Left colon (tissue), 2 donors: ENCODE measurements around the gene KLF7. TPM values are rescaled to one million over a fixed set of nuclear protein-coding genes. Genes with fewer than 3 reads are reported as not detected.
A peak's percentile ranks its signal among the peaks of the same experiment; 100 is the strongest.

Source experiments
- ATAC-seq: fragments of 200-7000 bp; cut with Tn5 transposase; one replicate; pipeline ENCODE4 v1.9.1; 2020; ENCODE audit warnings: mild to moderate bottlenecking, moderate library complexity
- DNase-seq, 2 donors: peaks; one replicate each; pipeline ENCODE4 v3.0.0-alpha.2; 2020
- intact Hi-C, 2 donors: fragments of 100-400 bp; cut with DNase I in 1 of 2; cut with micrococcal nuclease in 1 of 2; formaldehyde crosslinking; loops; one replicate each; pipeline versions ENCODE4 v1.11.2 to v1.14.0; 2022; cut with DNase I, micrococcal nuclease
- total RNA-seq, 2 donors: library from RNA; stranded (reverse); fragmentation: NEBNext Ultra II Directional; extraction: Animal tissue kit (Norgen Biotek cat#: 25700); gene quantifications; one replicate each; pipeline ENCODE4 v1.2.1, GENCODE V29; 2021
- donor health status: DM: no; HTN: no; CAD: no.
- donor health status: DM: yes; HTN: yes; CAD: no.

The KLF7 gene
- total RNA-seq, 2 donors from 2014 or later = 5.4 to 7.5 TPM

DNA sequence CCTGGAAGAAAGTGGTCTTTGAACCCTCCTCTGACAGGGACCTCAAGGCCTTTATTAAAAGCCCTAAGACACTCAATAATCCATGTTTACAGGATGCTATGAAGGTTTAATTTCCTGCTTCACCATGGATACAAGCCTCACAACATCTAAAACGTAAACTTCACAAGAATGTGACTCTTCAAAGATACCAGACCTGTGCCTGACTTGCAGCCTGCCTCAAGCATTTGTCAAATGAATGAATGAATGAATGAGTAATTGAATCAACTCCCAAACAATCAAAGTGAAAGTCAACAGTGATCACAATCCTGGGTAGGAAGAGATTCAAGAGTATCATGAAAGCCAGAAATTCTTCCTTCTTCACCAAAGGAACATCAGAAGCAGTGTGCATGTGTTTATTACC lies 30.4 kb downstream of the KLF7 start:
- intact Hi-C loops = no loop called here

DNA sequence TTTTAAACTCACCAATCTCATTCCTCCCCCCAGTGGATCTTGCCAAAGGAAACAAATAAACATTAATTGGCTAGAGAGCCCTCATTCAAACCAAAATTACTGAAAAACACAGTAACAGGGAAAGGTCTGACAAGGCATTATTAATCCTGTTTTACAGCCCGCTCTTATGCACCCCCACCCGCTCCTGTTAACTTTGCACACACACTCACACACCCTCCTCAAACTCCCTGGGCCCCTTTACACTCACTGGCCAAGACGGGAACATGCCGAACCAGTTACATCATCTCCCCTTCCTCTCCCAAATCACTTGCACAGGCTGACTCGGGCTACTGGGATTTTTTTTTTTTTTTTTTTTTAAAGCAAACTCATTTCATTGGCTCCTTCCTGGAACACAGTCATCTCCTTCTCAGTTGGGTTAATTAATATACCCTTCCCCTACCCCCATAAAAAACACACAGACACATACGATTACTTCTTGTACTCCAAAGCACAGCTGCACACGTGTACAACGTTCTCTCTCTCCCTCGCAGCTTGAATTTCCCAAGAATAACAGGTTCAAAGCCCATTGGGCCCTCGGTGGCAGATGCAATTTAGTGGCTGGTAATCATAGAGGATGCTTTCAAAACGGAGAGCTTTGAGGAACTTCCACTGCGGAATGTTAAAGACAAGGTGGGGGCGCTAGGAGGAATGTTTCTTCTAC lies 31.8 kb downstream of the KLF7 start:
- intact Hi-C loops = no loop called here
- peak in 1 of 2 donors; percentile 45 for DNase-seq
- ATAC-seq = no peak

More for the DNA sequence above, 30.4 kb downstream of the KLF7 start:
- no peak for ATAC-seq
- no peak for DNase-seq

DNA sequence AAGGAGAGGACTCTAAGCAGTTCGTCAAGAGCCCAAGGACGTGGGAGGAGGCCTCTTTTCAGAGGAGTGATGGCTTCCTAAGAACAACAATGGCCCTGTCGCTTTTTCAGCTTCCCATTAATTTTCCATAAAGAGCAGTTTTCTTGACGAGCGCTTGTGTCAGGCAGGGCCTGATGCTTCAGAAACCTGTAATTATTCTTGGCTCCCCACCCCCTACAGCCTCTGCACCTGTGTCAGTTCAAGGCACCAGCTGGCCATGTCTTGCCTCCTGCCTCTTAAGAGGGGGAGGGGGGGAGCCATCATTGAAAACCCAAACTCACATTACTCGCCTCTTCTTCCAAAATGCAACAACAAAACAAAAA lies 32.3 kb downstream of the KLF7 start:
- no peak for ATAC-seq
- intact Hi-C loops = no loop called here

DNA sequence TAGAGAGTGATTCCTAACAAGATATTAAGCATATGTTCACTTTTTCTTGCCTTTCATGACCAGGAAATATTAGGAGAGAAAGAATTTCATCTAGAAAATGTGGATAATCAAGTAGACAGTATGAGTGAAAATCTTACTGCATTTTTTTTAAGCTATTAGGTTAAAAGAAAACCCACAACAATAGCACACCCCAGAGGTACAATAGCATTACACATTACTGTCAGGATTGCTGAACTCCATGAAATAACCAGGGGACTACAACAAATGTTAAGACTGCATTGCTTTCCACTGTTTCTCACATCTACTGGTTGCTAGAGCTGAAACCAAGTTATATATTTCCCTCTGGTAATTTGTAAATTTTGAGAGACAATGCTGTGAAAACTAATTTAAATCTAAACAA lies 33.7 kb downstream of the KLF7 start:
- DNase-seq (no peak), ATAC-seq (no peak)
- intact Hi-C loops = no loop called here

More for the DNA sequence above, 32.3 kb downstream of the KLF7 start:
- no peak for DNase-seq

DNA sequence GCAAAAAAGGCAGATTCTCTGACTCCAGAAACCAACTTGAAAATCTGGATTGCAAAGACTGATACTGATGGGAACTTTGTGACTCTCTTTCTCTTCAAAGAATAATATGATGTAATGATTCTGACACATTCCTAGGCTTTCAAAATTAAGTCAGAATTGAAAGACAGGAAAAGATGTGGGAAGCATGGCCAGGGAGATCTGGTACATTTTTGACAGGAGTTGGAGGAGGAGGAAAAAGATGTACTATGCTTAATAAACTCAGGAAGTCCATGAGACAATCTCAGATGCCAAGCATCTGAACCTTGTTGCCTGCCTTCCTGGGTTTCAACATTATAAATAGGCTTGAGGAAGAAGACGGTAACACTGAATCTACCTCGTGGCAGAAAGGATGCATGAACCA lies 34.2 kb downstream of the KLF7 start:
- intact Hi-C loops = no loop called here
- no peak for DNase-seq
- no peak for ATAC-seq

DNA sequence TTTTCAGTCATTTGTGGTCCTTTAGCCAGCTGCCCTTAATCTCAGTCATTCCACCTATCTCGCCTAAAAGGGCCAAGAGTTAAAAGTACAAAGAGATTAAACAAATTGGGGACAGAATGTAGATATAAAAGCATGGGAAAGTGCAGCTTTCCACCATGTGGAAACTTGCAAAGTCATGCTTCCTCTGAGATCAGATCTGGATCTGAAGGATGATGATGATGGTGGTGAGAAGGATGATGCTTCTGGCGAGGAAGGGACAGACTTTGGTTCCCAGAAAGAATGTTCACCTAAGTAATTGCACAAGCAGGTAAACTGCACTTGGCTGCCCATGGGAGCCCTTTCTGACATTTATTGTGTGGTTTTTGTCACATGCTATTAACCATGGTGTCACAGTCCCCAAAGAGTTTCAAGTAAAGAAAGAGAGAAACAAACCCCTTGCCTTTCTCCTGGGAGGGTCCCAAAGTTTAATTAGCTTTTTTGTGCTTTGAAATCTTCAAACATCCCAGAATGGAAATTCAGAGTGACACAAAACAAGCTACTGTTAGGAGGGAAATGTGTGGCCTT lies 34.7 kb downstream of the KLF7 start:
- DNase-seq (no peak), ATAC-seq (no peak)
- intact Hi-C loops = no loop called here

DNA sequence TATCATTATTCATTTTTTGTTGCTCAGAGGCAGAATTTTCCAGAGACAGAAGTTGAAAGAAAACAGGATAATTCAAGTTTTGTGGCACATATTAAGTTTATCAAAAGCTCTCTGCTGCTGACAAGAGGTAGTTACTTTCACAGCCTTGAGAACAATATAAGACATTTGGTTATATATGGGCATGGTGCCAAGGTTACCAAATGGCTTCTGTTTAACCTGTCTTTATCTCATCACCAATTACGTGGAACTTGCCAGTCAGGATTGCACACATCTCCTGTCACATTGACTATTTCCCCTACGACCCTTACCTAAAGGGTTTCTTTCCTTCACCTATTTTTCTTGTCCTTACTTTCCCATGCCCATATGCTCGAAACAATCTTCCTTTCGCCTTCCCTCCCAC lies 35.9 kb downstream of the KLF7 start:
- intact Hi-C loops = no loop called here
- ATAC-seq (no peak), DNase-seq (no peak)

DNA sequence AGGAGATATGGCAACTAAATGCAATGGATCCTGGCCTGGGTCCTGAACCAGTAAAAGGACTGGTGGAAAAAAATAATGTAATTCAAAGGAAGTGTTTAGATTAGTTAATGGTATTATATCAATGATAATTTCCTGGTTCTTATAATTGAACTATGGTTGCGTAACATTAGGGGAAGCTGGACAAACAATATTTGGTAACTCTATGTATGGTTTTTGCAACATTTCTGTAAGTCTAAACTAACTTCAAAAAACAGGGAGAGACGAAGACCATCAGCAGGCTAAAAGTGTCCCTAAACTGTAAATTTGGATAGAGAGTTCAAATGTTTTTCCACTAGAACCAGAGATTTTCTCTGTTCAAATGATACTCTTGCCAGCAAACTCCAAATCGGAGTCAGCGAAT lies 36.9 kb downstream of the KLF7 start:
- intact Hi-C loops = no loop called here
- ATAC-seq (no peak), DNase-seq (no peak)

DNA sequence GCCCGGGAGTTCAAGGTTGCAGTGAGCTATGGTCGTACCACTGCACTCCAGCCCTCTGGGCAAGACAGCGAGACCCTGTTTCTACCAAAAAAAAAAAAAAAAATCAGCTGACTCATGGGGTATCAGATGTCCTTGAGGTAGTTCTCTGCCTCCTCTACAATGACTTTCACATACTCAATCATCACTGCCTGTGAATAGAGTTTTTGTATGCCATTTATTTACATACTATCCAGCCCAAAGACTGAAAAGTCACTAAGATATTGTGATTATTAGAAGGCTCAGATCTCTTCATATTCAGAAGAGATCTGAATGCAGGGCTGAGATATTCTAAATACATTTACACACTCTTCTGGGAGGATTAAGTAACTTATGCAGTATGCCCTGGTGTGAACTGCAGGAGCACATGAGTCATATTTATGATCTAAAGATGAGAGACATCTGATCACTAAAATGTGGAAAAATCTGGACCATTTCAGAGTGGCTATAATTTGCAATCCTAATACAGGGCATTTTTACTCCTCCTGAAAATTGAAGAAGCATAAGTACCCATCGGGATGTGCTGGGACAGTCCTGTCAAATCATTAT lies 38.9 kb downstream of the KLF7 start:
- ATAC-seq (no peak), DNase-seq (no peak)
- intact Hi-C loops = no loop called here

DNA sequence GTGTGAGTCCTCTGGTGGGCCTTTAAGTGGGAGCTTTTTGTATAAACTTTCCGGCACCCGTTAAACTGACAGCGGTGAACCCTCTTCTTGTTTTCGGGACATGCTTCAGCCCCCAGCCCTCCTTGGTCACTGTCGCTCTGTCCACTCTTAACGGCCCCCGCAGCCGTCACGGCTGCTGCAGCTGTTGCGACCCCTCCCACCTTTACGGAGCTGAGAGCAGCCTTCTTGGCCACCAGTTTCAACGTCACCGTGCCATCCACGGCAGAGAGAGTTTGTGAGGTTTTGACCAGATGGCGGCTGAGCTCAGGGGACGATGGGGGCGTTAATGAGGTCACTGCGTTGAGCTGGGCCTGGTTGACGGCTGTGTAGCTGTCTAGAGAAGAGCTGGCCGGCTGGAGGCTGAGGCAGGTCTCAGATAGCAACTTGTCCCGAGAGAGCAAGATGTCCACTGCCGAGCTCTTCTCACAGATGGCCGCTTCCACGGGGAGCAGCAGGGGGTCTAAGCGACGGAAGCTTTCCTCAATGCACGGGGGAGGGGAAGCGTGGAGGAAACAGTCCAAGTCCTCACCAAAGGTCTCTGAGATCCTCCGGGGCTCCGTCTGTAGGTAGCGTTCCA lies 41.9 kb downstream of the KLF7 start:
- ATAC-seq (no peak), DNase-seq (no peak)
- intact Hi-C loops = no loop called here

DNA sequence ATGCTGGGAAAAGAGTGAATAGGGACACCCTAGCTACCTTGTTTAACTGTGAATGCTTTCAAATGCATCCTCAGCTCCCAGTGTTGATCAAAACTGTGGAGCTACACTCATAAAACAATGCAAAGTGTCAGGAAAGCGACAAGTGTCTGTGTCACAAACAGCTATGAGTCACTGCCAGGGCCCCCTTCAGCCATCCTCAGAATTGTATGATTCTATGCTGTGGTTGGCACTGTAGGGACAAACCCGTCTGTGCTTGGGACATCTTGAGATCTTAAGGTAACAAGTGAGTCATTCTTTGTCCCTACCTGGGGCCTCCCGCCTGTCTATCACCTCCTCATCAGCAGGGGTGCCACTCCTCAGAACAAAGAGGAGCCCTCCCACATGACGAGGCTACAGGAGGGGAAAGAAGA lies 42.4 kb downstream of the KLF7 start:
- DNase-seq (no peak), ATAC-seq (no peak)
- intact Hi-C loops = no loop called here

DNA sequence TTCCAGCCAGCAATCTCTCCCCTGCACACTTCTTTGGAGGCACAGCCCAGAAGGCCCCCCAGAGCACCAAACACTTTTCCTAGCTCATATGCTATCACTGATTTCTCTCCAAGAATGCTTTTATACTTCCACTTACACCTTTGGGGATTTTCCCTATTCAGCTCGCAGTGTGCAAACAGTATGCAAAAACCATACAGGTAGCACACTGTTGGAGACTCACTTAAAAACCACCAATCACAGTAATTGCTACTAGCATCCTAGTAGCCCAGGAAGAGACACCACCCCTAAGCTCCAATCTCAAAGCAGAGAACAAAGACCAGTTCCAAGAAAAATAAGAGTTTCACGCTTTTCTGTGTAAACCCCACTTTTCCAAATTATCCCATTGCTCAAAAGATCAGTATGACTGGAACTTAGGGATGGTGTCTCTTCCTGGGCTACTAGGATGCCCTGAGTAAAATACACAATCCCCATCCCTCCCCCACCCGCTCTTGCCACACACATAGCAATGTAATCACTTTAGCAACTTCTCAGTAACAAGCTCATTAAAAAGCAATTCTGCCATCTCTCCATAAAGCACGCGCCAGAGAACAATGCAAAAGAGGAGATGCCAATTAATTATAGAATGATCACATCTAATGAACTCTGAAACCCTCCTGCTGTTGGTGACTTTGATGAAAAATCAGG lies 43.0 kb downstream of the KLF7 start:
- intact Hi-C loops = no loop called here
- ATAC-seq (no peak), DNase-seq (no peak)

DNA sequence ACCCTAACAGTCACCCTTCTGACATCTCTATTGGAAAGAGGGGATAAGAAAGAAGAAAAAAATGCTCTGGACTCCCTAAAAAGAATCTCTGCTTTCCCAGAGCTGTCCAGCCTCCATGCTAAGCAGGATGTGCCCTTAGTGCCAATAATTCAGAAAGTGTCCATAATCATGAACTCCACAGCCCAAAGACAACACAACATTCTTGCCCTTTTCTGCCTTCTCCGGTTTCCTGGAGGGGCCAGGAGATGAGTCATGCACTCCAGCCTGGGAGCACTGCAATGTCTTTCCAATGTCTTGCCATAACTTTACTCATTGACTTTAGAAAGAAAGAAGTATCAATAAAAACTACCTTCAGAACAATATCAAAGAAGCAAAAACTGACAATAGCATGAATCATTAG lies 44.0 kb downstream of the KLF7 start:
- intact Hi-C loops = no loop called here
- ATAC-seq (no peak), DNase-seq (no peak)

DNA sequence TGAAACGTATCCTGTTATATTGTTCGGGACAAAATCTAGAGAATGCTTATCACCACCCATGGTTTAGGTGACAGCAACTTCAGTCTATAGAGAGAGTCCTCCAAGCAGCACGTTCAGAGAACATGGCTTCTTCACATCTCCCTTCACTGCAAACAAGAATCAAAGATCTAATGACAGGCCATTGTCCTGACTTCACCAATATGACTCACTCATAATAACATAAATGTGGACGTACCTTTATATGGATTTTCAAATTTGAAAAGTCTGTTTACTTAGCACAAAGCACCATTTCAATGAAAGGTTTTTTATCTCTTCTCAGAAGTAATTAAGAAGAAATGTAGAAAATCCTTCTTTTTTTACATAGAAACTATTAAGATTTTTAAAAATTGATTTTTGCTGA lies 46.7 kb downstream of the KLF7 start:
- no peak for ATAC-seq
- intact Hi-C loops = no loop called here
- no peak for DNase-seq

DNA sequence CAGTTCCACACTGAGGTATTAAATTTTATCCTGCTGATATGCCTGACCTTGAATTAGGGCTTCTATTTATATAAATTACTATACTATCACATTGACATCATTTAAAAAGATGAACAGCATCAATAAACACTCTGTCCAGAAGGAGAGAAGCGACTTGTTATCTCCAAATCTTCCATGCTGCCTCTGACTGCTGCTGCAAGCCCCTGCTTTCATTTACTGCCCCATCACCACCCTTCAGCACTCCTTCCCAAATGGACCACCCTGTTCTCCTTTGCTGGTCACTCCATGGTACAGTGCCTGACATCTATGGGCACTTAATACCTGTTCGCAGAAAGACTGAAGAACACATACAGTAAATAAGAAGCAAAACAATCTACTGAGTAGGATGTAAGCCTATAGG lies 48.1 kb downstream of the KLF7 start:
- no peak for DNase-seq
- intact Hi-C loops = no loop called here
- no peak for ATAC-seq

DNA sequence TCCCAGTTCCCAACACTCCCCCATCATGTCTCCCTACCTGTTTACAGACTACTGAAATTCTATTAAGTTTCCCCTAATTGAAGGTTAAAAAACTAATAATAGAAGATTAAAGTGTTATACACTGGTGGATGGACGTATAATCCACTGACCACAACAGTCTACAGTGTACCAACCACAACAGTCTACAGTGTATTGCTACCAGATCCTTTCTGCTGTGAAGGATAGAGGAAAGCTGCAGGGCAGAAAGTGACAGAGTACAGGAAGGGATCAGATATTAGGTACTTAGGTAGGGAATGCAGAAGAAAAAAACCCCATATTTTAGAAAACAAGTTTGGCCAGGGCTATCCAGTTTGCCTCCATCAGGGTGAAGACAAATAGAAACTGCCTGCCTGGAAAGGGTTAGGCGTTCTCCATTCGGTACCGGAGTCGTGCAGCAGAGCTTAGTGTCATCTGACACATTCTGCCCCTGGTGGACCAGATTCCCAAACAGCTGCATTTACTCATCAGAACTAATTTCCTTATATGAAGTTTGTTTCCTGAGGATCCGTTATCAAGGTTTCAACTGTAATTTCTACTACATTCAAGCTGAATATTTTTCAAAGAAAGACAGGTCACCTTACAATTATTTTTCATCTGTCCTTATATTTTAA lies 49.9 kb downstream of the KLF7 start:
- DNase-seq = no peak
- intact Hi-C loops = no loop called here
- ATAC-seq = no peak

DNA sequence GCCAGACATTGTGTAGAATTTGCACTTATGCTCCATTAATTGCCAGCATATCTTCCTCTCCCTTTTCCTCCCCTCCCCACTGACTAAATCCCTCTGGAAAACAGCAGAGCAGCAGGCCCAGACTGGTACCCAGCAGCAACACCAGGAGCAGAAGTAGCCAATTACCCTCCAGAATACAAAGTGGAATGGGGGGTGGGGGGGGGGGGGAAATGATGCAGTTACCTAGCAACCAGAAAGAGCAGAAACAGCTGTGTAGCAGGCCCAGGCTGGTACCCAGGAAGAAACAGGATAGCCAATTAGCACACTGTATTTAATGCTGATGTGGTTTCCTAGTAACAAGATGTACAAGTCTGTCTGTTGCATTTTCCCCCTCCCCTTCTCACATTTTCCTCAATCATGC lies 52.3 kb downstream of the KLF7 start:
- intact Hi-C loops = no loop called here
- ATAC-seq (no peak), DNase-seq (no peak)

DNA sequence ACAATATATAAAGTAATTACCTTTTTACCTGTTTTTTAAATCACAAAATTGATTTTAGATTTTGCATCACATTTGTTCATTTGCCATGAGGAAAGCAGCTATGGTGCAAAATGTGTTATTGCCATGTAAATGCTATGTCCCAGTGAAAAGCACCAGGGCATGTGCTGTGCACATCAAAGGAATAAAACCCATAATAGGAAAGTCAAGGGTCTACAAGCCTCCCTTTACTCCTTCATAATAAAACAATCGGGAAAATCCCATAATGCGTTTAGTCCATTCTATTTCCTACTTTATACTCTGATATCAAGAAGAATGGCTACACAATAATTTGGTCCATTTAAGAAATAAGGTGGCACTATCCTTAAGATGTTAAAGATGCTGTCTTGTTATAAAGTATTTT lies 53.0 kb downstream of the KLF7 start:
- intact Hi-C loops = no loop called here
- no peak for ATAC-seq
- DNase-seq = no peak

DNA sequence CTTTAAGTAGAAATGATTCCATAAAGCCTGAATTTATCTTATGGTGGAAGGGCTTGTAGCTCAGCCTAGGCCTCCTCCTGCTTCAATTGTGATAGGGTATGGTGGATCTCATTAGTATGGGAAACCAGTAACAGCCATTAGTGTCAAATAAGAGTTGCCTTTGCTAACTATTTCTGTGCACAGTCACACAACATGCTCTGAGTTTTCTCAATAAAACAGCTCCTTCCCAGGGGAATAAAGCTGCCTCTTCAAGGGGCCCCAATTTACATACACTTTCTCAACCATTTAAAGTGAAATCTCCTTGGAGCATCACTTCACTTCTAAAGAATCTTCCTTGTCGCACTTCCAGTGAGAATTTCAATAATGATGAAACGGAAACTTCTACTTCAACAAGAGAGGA lies 53.4 kb downstream of the KLF7 start:
- intact Hi-C loops = no loop called here
- ATAC-seq = no peak
- no peak for DNase-seq
